ENCODE data around the gene NPFF. TPM values are rescaled to one million over a fixed set of nuclear protein-coding genes. Genes with fewer than 3 reads are reported as not detected.

The NPFF gene
- total RNA-seq, 1 donor from 2014 or later = not detected

GRCh38 chr12:53474077-53474476 lies 33.2 kb downstream of the NPFF start:
- TF ChIP-seq CTCF (IDR thresholded peaks at IDR 0.05; ENCODE audit: unreplicated experiment) = no peak
- Mint-ChIP-seq H3K36me3 (ENCODE audit: low read depth, unreplicated experiment) (peaks cover 45% of the 10 kb centered on the region), H3K27me3 (ENCODE audit: unreplicated experiment) (no peaks in the 10 kb centered on the region), H3K4me1 (ENCODE audit: unreplicated experiment) (peaks cover 11% of the 10 kb centered on the region), H3K4me3 (ENCODE audit: unreplicated experiment) (no peak overlapping the region), H3K9me3 (ENCODE audit: unreplicated experiment) (no peaks in the 10 kb centered on the region), H3K27ac (ENCODE audit: unreplicated experiment) (no peak overlapping the region)
- DNase-seq (ENCODE audit: low spot score) = no peak

- no peaks in the 10 kb centered on the region for H3K9me3 Mint-ChIP-seq (ENCODE audit: unreplicated experiment)
- TF ChIP-seq CTCF (IDR thresholded peaks at IDR 0.05; ENCODE audit: unreplicated experiment) = no peak
- peaks cover 61% of the 10 kb centered on the region for H3K36me3 Mint-ChIP-seq (ENCODE audit: low read depth, unreplicated experiment)
- H3K27me3 Mint-ChIP-seq (ENCODE audit: unreplicated experiment) = no peaks in the 10 kb centered on the region
- peak overlapping the region; percentile 21 for H3K27ac Mint-ChIP-seq (ENCODE audit: unreplicated experiment)
- peaks cover 11% of the 10 kb centered on the region for H3K4me1 Mint-ChIP-seq (ENCODE audit: unreplicated experiment)
- DNase-seq (ENCODE audit: low spot score) = no peak
- no peak overlapping the region for H3K4me3 Mint-ChIP-seq (ENCODE audit: unreplicated experiment)
These were observed 35.2 kb downstream of the NPFF start for GRCh38 chr12:53472056-53472582.

GRCh38 chr12:53468282-53468681 lies 39.0 kb downstream of the NPFF start:
- peaks cover 54% of the 10 kb centered on the region for H3K36me3 Mint-ChIP-seq (ENCODE audit: low read depth, unreplicated experiment)
- peaks cover 24% of the 10 kb centered on the region for H3K4me1 Mint-ChIP-seq (ENCODE audit: unreplicated experiment)
- TF ChIP-seq CTCF (IDR thresholded peaks at IDR 0.05; ENCODE audit: unreplicated experiment) = no peak
- H3K27ac Mint-ChIP-seq (ENCODE audit: unreplicated experiment) = no peak overlapping the region
- peak overlapping the region; percentile 27 for H3K4me3 Mint-ChIP-seq (ENCODE audit: unreplicated experiment)
- no peak for DNase-seq (ENCODE audit: low spot score)
- no peaks in the 10 kb centered on the region for H3K9me3 Mint-ChIP-seq (ENCODE audit: unreplicated experiment)
- no peaks in the 10 kb centered on the region for H3K27me3 Mint-ChIP-seq (ENCODE audit: unreplicated experiment)

GRCh38 chr12:53467880-53468279 lies 39.4 kb downstream of the NPFF start:
- peaks cover 57% of the 10 kb centered on the region for H3K36me3 Mint-ChIP-seq (ENCODE audit: low read depth, unreplicated experiment)
- H3K4me1 Mint-ChIP-seq (ENCODE audit: unreplicated experiment) = peaks cover 27% of the 10 kb centered on the region
- H3K9me3 Mint-ChIP-seq (ENCODE audit: unreplicated experiment) = no peaks in the 10 kb centered on the region
- no peak for DNase-seq (ENCODE audit: low spot score)
- H3K27me3 Mint-ChIP-seq (ENCODE audit: unreplicated experiment) = no peaks in the 10 kb centered on the region
- TF ChIP-seq CTCF (IDR thresholded peaks at IDR 0.05; ENCODE audit: unreplicated experiment) = no peak
- H3K27ac Mint-ChIP-seq (ENCODE audit: unreplicated experiment) = no peak overlapping the region
- peak overlapping the region; percentile 21 for H3K4me3 Mint-ChIP-seq (ENCODE audit: unreplicated experiment)

GRCh38 chr12:53467082-53467481 lies 40.2 kb downstream of the NPFF start:
- Mint-ChIP-seq H3K27me3 (ENCODE audit: unreplicated experiment) (no peaks in the 10 kb centered on the region), H3K4me3 (ENCODE audit: unreplicated experiment) (peak overlapping the region; percentile 66), H3K27ac (ENCODE audit: unreplicated experiment) (peak overlapping the region; percentile 48), H3K36me3 (ENCODE audit: low read depth, unreplicated experiment) (peaks cover 62% of the 10 kb centered on the region), H3K4me1 (ENCODE audit: unreplicated experiment) (peaks cover 32% of the 10 kb centered on the region), H3K9me3 (ENCODE audit: unreplicated experiment) (no peaks in the 10 kb centered on the region)
- no peak for DNase-seq (ENCODE audit: low spot score)
- TF ChIP-seq CTCF (IDR thresholded peaks at IDR 0.05; ENCODE audit: unreplicated experiment) = no peak
